ENCODE measurements around the gene ITGAD. TPM values are rescaled to one million over a fixed set of nuclear protein-coding genes. Genes with fewer than 3 reads are reported as not detected.

ITGAD gene
- total and polyA plus RNA-seq, 2 donors (not counting 3 experiments of a cell fraction or from before 2014, with no cell fraction given), result not detected

DNA sequence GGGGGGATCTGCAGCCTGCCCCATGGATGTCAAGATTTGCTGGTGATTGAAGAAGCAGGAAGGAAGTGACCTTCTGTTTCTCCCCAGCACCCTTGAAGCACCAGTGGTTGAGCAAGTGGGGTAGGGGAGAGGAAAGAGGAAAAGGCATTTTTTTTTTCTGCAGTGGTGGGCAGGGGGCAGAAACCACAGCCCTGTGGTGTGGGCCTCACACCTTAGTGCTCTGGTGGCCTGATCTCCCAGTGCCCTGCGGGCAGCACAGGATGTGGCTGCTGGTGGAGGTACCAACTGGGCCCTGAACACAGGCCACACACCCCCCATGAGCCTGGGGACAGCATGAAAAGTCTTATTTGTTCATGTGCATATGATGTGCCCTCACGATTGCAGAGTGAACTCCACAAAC, 7.1 kb downstream of the ITGAD start:
- dilution Hi-C loops (cut with MboI; ENCODE audit: extremely low pct_ligation_motif_present, low sequenced_read_pairs), result no loop called here

DNA sequence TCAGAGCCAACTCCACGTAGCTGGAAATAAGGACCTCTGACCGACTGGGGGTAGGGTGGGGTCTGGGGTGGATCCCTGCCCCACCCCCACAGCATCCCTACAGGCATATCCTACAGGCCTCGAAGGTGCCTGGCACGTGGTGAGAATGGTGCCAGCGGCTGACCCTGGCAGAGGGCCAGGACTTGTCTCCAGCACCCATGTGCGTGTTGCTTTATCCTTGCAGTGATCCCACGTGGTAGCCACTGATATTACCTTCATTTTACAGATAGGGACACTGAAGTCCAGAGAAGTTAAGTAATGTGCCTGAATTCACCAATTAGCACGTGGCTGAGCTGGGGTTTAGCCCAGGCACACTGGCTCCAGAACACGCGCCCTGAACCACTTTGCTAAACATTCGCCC, 8.3 kb downstream of the ITGAD start:
- H3K9ac ChIP-seq (replicated peaks; ENCODE audit: extremely low read depth, insufficient read depth, low read length), result no peak overlapping the region
- FAIRE-seq (no peak), DNase-seq (ENCODE audit: low read depth, low spot score) (no peak)
- intact Hi-C loops (cut with micrococcal nuclease), result no loop called here
- no peaks in the 10 kb centered on the region for H3K9me3 ChIP-seq (replicated peaks; ENCODE audit: control insufficient read depth, insufficient read depth, low read length)
- ChIA-PET POLR2A (no interaction called here), CTCF (interaction anchor here (1.7 kb wide), 1 partner anchor 19 kb away, joined by 5 read pairs; no protein-coding TSS in a partner anchor)
- H3K9me1 ChIP-seq (replicated peaks; ENCODE audit: control insufficient read depth, extremely low read depth, insufficient read depth, low read length), result no peaks in the 10 kb centered on the region
- no TSS peak for BruUV-seq (replicated peaks)
- H2AFZ ChIP-seq (ENCODE audit: low read depth, low read length), result no peak overlapping the region
- H3K4me1 ChIP-seq (ENCODE audit: control insufficient read depth, extremely low read depth, insufficient read depth, low read length), result no peaks in the 10 kb centered on the region
- H3K27me3 ChIP-seq (ENCODE audit: control insufficient read depth in 2 of 2, insufficient read depth in 2 of 2, low read length in 2 of 2), result no peaks in the 10 kb centered on the region
- no peak overlapping the region for H3K27ac ChIP-seq (ENCODE audit: insufficient read depth, low read depth, low read length)
- no peaks in the 10 kb centered on the region for H3K79me2 ChIP-seq (ENCODE audit: control insufficient read depth, insufficient read depth, low read length)
- TF ChIP-seq, protein P1, sequence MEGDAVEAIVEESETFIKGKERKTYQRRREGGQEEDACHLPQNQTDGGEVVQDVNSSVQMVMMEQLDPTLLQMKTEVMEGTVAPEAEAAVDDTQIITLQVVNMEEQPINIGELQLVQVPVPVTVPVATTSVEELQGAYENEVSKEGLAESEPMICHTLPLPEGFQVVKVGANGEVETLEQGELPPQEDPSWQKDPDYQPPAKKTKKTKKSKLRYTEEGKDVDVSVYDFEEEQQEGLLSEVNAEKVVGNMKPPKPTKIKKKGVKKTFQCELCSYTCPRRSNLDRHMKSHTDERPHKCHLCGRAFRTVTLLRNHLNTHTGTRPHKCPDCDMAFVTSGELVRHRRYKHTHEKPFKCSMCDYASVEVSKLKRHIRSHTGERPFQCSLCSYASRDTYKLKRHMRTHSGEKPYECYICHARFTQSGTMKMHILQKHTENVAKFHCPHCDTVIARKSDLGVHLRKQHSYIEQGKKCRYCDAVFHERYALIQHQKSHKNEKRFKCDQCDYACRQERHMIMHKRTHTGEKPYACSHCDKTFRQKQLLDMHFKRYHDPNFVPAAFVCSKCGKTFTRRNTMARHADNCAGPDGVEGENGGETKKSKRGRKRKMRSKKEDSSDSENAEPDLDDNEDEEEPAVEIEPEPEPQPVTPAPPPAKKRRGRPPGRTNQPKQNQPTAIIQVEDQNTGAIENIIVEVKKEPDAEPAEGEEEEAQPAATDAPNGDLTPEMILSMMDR (IDR thresholded peaks at IDR 0.05; ENCODE audit: extremely low read depth in 1 of 2, insufficient read depth in 1 of 2, low read depth in 1 of 2, low read length in 2 of 2), result no peak
- TF ChIP-seq, protein P2, sequence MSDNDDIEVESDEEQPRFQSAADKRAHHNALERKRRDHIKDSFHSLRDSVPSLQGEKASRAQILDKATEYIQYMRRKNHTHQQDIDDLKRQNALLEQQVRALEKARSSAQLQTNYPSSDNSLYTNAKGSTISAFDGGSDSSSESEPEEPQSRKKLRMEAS (IDR thresholded peaks at IDR 0.05; ENCODE audit: insufficient read depth, insufficient read length), result no peak
- TF ChIP-seq POLR2AphosphoS5 (IDR thresholded peaks at IDR 0.05; ENCODE audit: insufficient read depth, low read depth, low read length), result no peak
- TF ChIP-seq JUN (IDR thresholded peaks at IDR 0.05; ENCODE audit: borderline replicate concordance, insufficient read depth, insufficient read length, low read depth), result no peak
- no peak for TF ChIP-seq POLR2A (IDR thresholded peaks at IDR 0.05; ENCODE audit: low read depth, low read length)
- TF ChIP-seq MYC (IDR thresholded peaks at IDR 0.05; ENCODE audit: low read depth, low read length), result no peak
- no peak for TF ChIP-seq EZH2 (IDR thresholded peaks at IDR 0.05; ENCODE audit: borderline replicate concordance, low read depth, low read length, severe bottlenecking)
- no peak for TF ChIP-seq GATA2 (IDR thresholded peaks at IDR 0.05; ENCODE audit: insufficient read depth, insufficient read length, low read depth, low read length)
- TF ChIP-seq FOS (IDR thresholded peaks at IDR 0.05; ENCODE audit: borderline replicate concordance, insufficient read depth, low read length), result no peak
- H4K20me1 ChIP-seq (replicated peaks; ENCODE audit: control insufficient read depth, extremely low read depth, insufficient read depth, low read length), result no peaks in the 10 kb centered on the region
- H3K4me2 ChIP-seq (ENCODE audit: insufficient read depth, low read length), result no peak overlapping the region
- H3K4me3 ChIP-seq (replicated peaks in 1 of 3; ENCODE audit: insufficient read depth in 1 of 3, low read depth in 1 of 3, low read length in 3 of 3), result no peak overlapping the region
- H3K36me3 ChIP-seq (ENCODE audit: control insufficient read depth in 2 of 2, extremely low read depth in 1 of 2, insufficient read depth in 2 of 2, low read length in 2 of 2), result no peaks in the 10 kb centered on the region
- dilution Hi-C loops (cut with MboI; ENCODE audit: extremely low pct_ligation_motif_present, low sequenced_read_pairs), result no loop called here

More for the DNA sequence above, 7.1 kb downstream of the ITGAD start:
- Histone ChIP-seq H3K4me2 (ENCODE audit: insufficient read depth, low read length) (no peak overlapping the region), H3K9ac (replicated peaks; ENCODE audit: extremely low read depth, insufficient read depth, low read length) (no peak overlapping the region), H3K36me3 (ENCODE audit: control insufficient read depth in 2 of 2, extremely low read depth in 1 of 2, insufficient read depth in 2 of 2, low read length in 2 of 2) (no peaks in the 10 kb centered on the region), H3K27ac (ENCODE audit: insufficient read depth, low read depth, low read length) (no peak overlapping the region), H3K79me2 (ENCODE audit: control insufficient read depth, insufficient read depth, low read length) (no peaks in the 10 kb centered on the region), H3K9me1 (replicated peaks; ENCODE audit: control insufficient read depth, extremely low read depth, insufficient read depth, low read length) (no peaks in the 10 kb centered on the region), H3K9me3 (replicated peaks; ENCODE audit: control insufficient read depth, insufficient read depth, low read length) (no peaks in the 10 kb centered on the region), H4K20me1 (replicated peaks; ENCODE audit: control insufficient read depth, extremely low read depth, insufficient read depth, low read length) (no peaks in the 10 kb centered on the region), H2AFZ (ENCODE audit: low read depth, low read length) (no peak overlapping the region), H3K4me3 (replicated peaks in 1 of 3; ENCODE audit: insufficient read depth in 1 of 3, low read depth in 1 of 3, low read length in 3 of 3) (no peak overlapping the region), H3K4me1 (ENCODE audit: control insufficient read depth, extremely low read depth, insufficient read depth, low read length) (no peaks in the 10 kb centered on the region), H3K27me3 (ENCODE audit: control insufficient read depth in 2 of 2, insufficient read depth in 2 of 2, low read length in 2 of 2) (no peaks in the 10 kb centered on the region)
- ChIA-PET POLR2A (no interaction called here), CTCF (no interaction called here)
- DNase-seq (ENCODE audit: low read depth, low spot score), result no peak
- BruUV-seq (replicated peaks), result no TSS peak
- TF ChIP-seq, protein P2 (IDR thresholded peaks at IDR 0.05; ENCODE audit: insufficient read depth, insufficient read length), result no peak
- TF ChIP-seq POLR2AphosphoS5 (IDR thresholded peaks at IDR 0.05; ENCODE audit: insufficient read depth, low read depth, low read length) (no peak), FOS (IDR thresholded peaks at IDR 0.05; ENCODE audit: borderline replicate concordance, insufficient read depth, low read length) (no peak), POLR2A (IDR thresholded peaks at IDR 0.05; ENCODE audit: low read depth, low read length) (no peak)
- FAIRE-seq, result no peak
- intact Hi-C loops (cut with micrococcal nuclease), result no loop called here

Data from endothelial cell of umbilical vein (primary cell).